K562 (cell line): Measurements from ENCODE around the gene ZNRF2. TPM values are rescaled to one million over a fixed set of nuclear protein-coding genes. Genes with fewer than 3 reads are reported as not detected.
A peak's percentile ranks its signal among the peaks of the same experiment; 100 is the strongest.

Experiments used
- ATAC-seq: fragments of 200-7000 bp; cut with Tn5 transposase; 3 replicates; pipeline ENCODE4 v1.9.1; 2020; ENCODE audit warnings: moderate library complexity
- BruUV-seq: library from RNA; stranded (reverse); fragments of 400-500 nt; replicated peaks from 2 replicates; lab custom pipeline; 2021; lab: Mats Ljungman, UMichigan
- CTCF ChIA-PET: fragments of 300-600 bp; formaldehyde crosslinking; extraction: SDS; loops from one replicate; lab custom pipeline; 2021; ENCODE audit warnings: low intra/inter-chr PET ratio; lab: Yijun Ruan, JAX
- POLR2A ChIA-PET: fragments of 300-600, 350-650 bp; sonication (Branson Sonifier 250); formaldehyde crosslinking; extraction: SDS; loops from one replicate; lab custom pipeline; 2021; ENCODE audit warnings: antibody characterized with exemption, inconsistent platforms; lab: Yijun Ruan, JAX
- DNase-seq, 4 experiments: peaks; one replicate each; pipeline versions ENCODE4 v3.0.0 to v3.0.0-alpha.2; 2011 to 2018; ENCODE audit warnings: low spot score in 3 of 4, mixed read lengths in 3 of 4; ENCODE audit errors: extremely low read depth in 1 of 4
- FAIRE-seq: peaks from 2 replicates; lab custom pipeline; 2011; peaks lifted over from hg19 to GRCh38; lab: Jason Lieb, UNC
- H2AFZ ChIP-seq: 2 replicates; pipeline ENCODE4 v1.6.0; 2011; ENCODE audit warnings: low read depth, low read length, control low read depth, inconsistent platforms
- H3K27ac ChIP-seq: fragments of 200-600 bp; 3 replicates; pipeline ENCODE4 v1.8.0; 2011; ENCODE audit warnings: low read depth, mild to moderate bottlenecking, control low read depth, inconsistent platforms, low read length, moderate library complexity, mixed read lengths; ENCODE audit errors: extremely low read depth
- H3K27me3 ChIP-seq, 2 experiments: fragments of 300-600 bp in 1 of 2; 2 replicates in 1 of 2; 3 replicates in 1 of 2; pipeline versions ENCODE4 v1.6.0 to v1.8.0; 2011; ENCODE audit warnings: inconsistent platforms in 2 of 2, low read length in 2 of 2, mild to moderate bottlenecking in 1 of 2, mixed read lengths in 1 of 2, moderate library complexity in 1 of 2; ENCODE audit not compliant: control insufficient read depth in 2 of 2, insufficient read depth in 2 of 2
- H3K36me3 ChIP-seq: fragments of 300-600 bp; 3 replicates; pipeline ENCODE4 v1.8.0; 2011; ENCODE audit warnings: mild to moderate bottlenecking, low read length, inconsistent platforms; ENCODE audit not compliant: control insufficient read depth, insufficient read depth
- H3K4me1 ChIP-seq, 2 experiments: fragments of 200-600 bp in 1 of 2; replicated peaks in 1 of 2; 2 replicates in 1 of 2; 3 replicates in 1 of 2; pipeline versions ENCODE4 v1.5.1 to v1.8.0; 2011; ENCODE audit warnings: inconsistent platforms in 2 of 2, low read length in 2 of 2, mild to moderate bottlenecking in 1 of 2, mixed read lengths in 1 of 2, moderate library complexity in 1 of 2; ENCODE audit not compliant: control insufficient read depth in 2 of 2, insufficient read depth in 2 of 2
- H3K4me2 ChIP-seq: 2 replicates; pipeline ENCODE4 v1.6.1; 2011; ENCODE audit warnings: low read length, control low read depth, inconsistent platforms, mixed read lengths; ENCODE audit not compliant: insufficient read depth
- H3K4me3 ChIP-seq: fragments of 200-600 bp; sonication (generic), shearing (Covaris generic); 2 replicates; pipeline ENCODE4 v1.5.1; 2016; ENCODE audit warnings: control low read depth, inconsistent platforms
- H3K79me2 ChIP-seq: fragments of 200-600 bp; 3 replicates; pipeline ENCODE4 v1.8.0; 2011; ENCODE audit warnings: low read length, inconsistent platforms; ENCODE audit not compliant: control insufficient read depth, insufficient read depth
- H3K9ac ChIP-seq, 2 experiments: 2 replicates each; pipeline versions ENCODE4 v1.6.0 to v1.6.1; 2011; ENCODE audit warnings: low read depth in 2 of 2, low read length in 2 of 2, control low read depth in 1 of 2, inconsistent platforms in 1 of 2, mild to moderate bottlenecking in 1 of 2, mixed read lengths in 1 of 2; ENCODE audit not compliant: insufficient read depth in 1 of 2
- H3K9me1 ChIP-seq: one replicate; pipeline ENCODE4 v1.6.0; 2011; ENCODE audit warnings: inconsistent platforms, mild to moderate bottlenecking, low read length, moderate library complexity; ENCODE audit not compliant: control insufficient read depth, insufficient read depth
- H3K9me3 ChIP-seq: replicated peaks from 2 replicates; pipeline ENCODE4 v1.5.1; 2011; ENCODE audit warnings: low read depth, low read length, inconsistent platforms; ENCODE audit not compliant: control insufficient read depth, insufficient read depth
- H4K20me1 ChIP-seq: replicated peaks from 2 replicates; pipeline ENCODE4 v1.6.1; 2011; ENCODE audit warnings: low read length, inconsistent platforms, mixed read lengths; ENCODE audit not compliant: control insufficient read depth, insufficient read depth
- FOXM1 ChIP-seq, 2 experiments: fragments of 450-650 bp in 1 of 2; sonication (generic) in 1 of 2; formaldehyde crosslinking in 1 of 2; IDR thresholded peaks; 2 replicates each; pipeline versions ENCODE4 v1.6.1 to v1.9.0; 2017 to 2022; ENCODE audit warnings: low read depth in 2 of 2, mild to moderate bottlenecking in 2 of 2, missing genetic modification reagents in 1 of 2, moderate library complexity in 1 of 2
- GATA2 ChIP-seq: sonication (generic); formaldehyde crosslinking; IDR thresholded peaks from 2 replicates; pipeline ENCODE4 v1.4.0; 2020; ENCODE audit warnings: mild to moderate bottlenecking, missing genetic modification reagents
- HDAC1 ChIP-seq, 2 experiments: fragments of 450-650 bp; IDR thresholded peaks; 2 replicates each; pipeline ENCODE4 v1.6.1; 2016 to 2017; ENCODE audit warnings: inconsistent platforms in 1 of 2, mild to moderate bottlenecking in 1 of 2, moderate library complexity in 1 of 2
- JUND ChIP-seq, 2 experiments: IDR thresholded peaks; 2 replicates in 1 of 2; 3 replicates in 1 of 2; pipeline ENCODE4 v1.6.1; 2011; ENCODE audit warnings: borderline replicate concordance in 2 of 2, low read depth in 2 of 2, low read length in 2 of 2, improper control_type of control experiment in 1 of 2, missing biosample characterization in 1 of 2, missing genetic modification characterization in 1 of 2, missing genetic modification reagents in 1 of 2
- MAFF ChIP-seq: IDR thresholded peaks from 2 replicates; pipeline ENCODE4 v1.6.1; 2012; ENCODE audit warnings: low read length, improper control_type of control experiment
- MED1 ChIP-seq: sonication (generic); formaldehyde crosslinking; IDR thresholded peaks from 2 replicates; pipeline ENCODE4 v1.8.1; 2023; ENCODE audit warnings: missing genetic modification reagents, borderline replicate concordance
- RCOR1 ChIP-seq, 2 experiments: IDR thresholded peaks; 2 replicates each; pipeline ENCODE4 v1.6.1; 2012; ENCODE audit warnings: low read depth in 2 of 2, low read length in 2 of 2, borderline replicate concordance in 1 of 2, improper control_type of control experiment in 1 of 2
- RREB1 ChIP-seq: fragments of 250-450 bp; sonication (Bioruptor Pico); IDR thresholded peaks from 2 replicates; pipeline ENCODE4 v1.4.0; 2020
- WGBS: fragments of 100-300 bp; shearing (Covaris generic); methylation state at CpG from one replicate; pipeline ENCODE4 v1.1.6; 2016; ENCODE audit warnings: low coverage, mixed read lengths; ENCODE audit not compliant: insufficient coverage; ENCODE audit errors: missing lambda C conversion rate; 5-methylcytosine and 5-hydroxymethylcytosine counted together
- in situ Hi-C: fragments of 300-500 bp; cut with MboI; formaldehyde crosslinking; loops from 4 replicates; pipeline ENCODE4 v1.15.0; 2018; ENCODE audit warnings: inconsistent platforms, mixed read lengths
- intact Hi-C: fragments of 100-400 bp; cut with micrococcal nuclease; formaldehyde crosslinking; loops from 2 replicates; pipeline ENCODE4 v1.14.2; 2022
- polyA plus RNA-seq, 8 experiments: library from polyadenylated mRNA; depleted of rRNA in 4 of 8; stranded (reverse) in 5 of 8; unstranded in 3 of 8; fragments of >200 nt; fragmentation: Nextera tagmentation in 2 of 8; fragmentation: Illumina TruSeq in 1 of 8; extraction: Ambion mirVana in 2 of 8; extraction: Trizol in 1 of 8; gene quantifications; 2 replicates each; pipeline versions ENCODE4 v1.2.1 to v1.2.3, GENCODE V29; 2011 to 2014; ENCODE audit warnings: inconsistent platforms in 1 of 8, missing spikeins in 1 of 8
- total RNA-seq, 7 experiments: library from RNA; depleted of rRNA in 6 of 7; stranded (reverse); fragments of >200 nt in 6 of 7; fragmentation: Illumina TruSeq in 2 of 7; extraction: Trizol in 2 of 7; gene quantifications; 2 replicates each; pipeline versions ENCODE4 v1.2.1 to v1.2.3, GENCODE V29; 2011 to 2021; ENCODE audit warnings: low replicate concordance in 1 of 7

The ZNRF2 gene
- total and polyA plus RNA-seq, 9 of the 15 experiments (the other 6 are each of a cell fraction or from before 2014, with no cell fraction given): 1.1 to 13.9 (median 5.5) TPM

- TF ChIP-seq HDAC1 (IDR thresholded peaks at IDR 0.05) (no peak), FOXM1 (IDR thresholded peaks at IDR 0.05; ENCODE audit: low read depth) (peak; percentile 35; the same call in 1 of the 2 replicates), FOXM1 (CRISPR knock-in tag; IDR thresholded peaks at IDR 0.05; ENCODE audit: low read depth) (no peak)
Measured at GRCh38 chr7:30348083-30348560, 63.7 kb downstream of the ZNRF2 start (continued).

GRCh38 chr7:30349170-30349569 is 64.8 kb downstream of the ZNRF2 start:
- intact Hi-C loops: loop anchor here (2.0 kb wide), 1 partner anchor 64 kb away; the partner anchor contains the start of gene ZNRF2
- H3K79me2 ChIP-seq: peaks cover 95% of the 10 kb centered on the region

More at GRCh38 chr7:30349170-30349569, 64.8 kb downstream of the ZNRF2 start:
- H3K4me2 ChIP-seq: no peak overlapping the region
- H3K9ac ChIP-seq: peak overlapping the region in 1 of 2 experiments; percentile 34; a peak in 2 of 4 replicates
- no peaks in the 10 kb centered on the region for H4K20me1 ChIP-seq
- H2AFZ ChIP-seq: peak overlapping the region; percentile 7; the same call in 1 of the 2 replicates
- H3K36me3 ChIP-seq: no peaks in the 10 kb centered on the region
- ChIA-PET CTCF (no interaction called here), POLR2A (interaction anchor here (0.5 to 1.4 kb wide), 4 partner anchors 8 to 19 kb away, joined by 3 to 4 read pairs (median 3); no protein-coding TSS in a partner anchor)
- no peak overlapping the region for H3K4me3 ChIP-seq
- no peak for DNase-seq
- H3K27ac ChIP-seq: peak overlapping the region; percentile 80; the same call in 1 of the 3 replicates
- 36% methylated on average over 3 of the region's 3 CpGs for WGBS
- no TSS peak for BruUV-seq
- TF ChIP-seq RCOR1 (IDR thresholded peaks at IDR 0.05; ENCODE audit: borderline replicate concordance in 1 of 2, low read depth in 2 of 2, low read length in 2 of 2) (0 out of 4 replicates have a peak, but pooled peaks of 1 of the 2 experiments have one; percentile 26), RREB1 (CRISPR knock-in tag) (no peak), MED1 (CRISPR knock-in tag) (no peak), GATA2 (CRISPR knock-in tag) (peak; percentile 59; the same call in 1 of the 2 replicates), MAFF (no peak), JUND (IDR thresholded peaks at IDR 0.05; ENCODE audit: borderline replicate concordance, low read depth, low read length) (no peak), JUND (tag; IDR thresholded peaks at IDR 0.05; ENCODE audit: borderline replicate concordance, low read depth, low read length) (0 out of 3 replicates have a peak, but pooled peaks have one; percentile 14)
- ATAC-seq: no peak; the same call in 2 of the 3 replicates
- peaks cover 0 to 48% of the 10 kb centered on the region in 2 experiments; a peak in 3 of 5 replicates for H3K4me1 ChIP-seq
- H3K9me1 ChIP-seq: no peaks in the 10 kb centered on the region
- in situ Hi-C loops: no loop called here
- no peaks in the 10 kb centered on the region for H3K9me3 ChIP-seq
- FAIRE-seq: no peak
- no peaks in the 10 kb centered on the region for H3K27me3 ChIP-seq
